Esophagus (tissue), 2 donors: ENCODE data around the gene ALG3. TPM values are rescaled to one million over a fixed set of nuclear protein-coding genes. Genes with fewer than 3 reads are reported as not detected.

ENCODE experiments used
- H3K27ac ChIP-seq, 2 donors: one replicate each; pipeline ENCODE4 v1.5.1; 2013; ENCODE audit warnings: low read depth in 2 of 2, mild to moderate bottlenecking in 2 of 2, inconsistent platforms in 1 of 2, low read length in 1 of 2, moderate library complexity in 1 of 2
- H3K27me3 ChIP-seq, 2 donors: one replicate each; pipeline ENCODE4 v1.6.1; 2013; ENCODE audit warnings: low read length in 2 of 2, control low read depth in 1 of 2, mild to moderate bottlenecking in 1 of 2; ENCODE audit not compliant: insufficient read depth in 2 of 2, control insufficient read depth in 1 of 2
- H3K36me3 ChIP-seq, 2 donors: one replicate each; pipeline ENCODE4 v1.6.1; 2013; ENCODE audit warnings: low read length in 1 of 2; ENCODE audit not compliant: control insufficient read depth in 2 of 2, insufficient read depth in 2 of 2
- H3K4me1 ChIP-seq, 2 donors: one replicate each; pipeline ENCODE4 v1.6.1; 2013; ENCODE audit warnings: low read length in 1 of 2; ENCODE audit not compliant: control insufficient read depth in 2 of 2, insufficient read depth in 2 of 2
- H3K4me3 ChIP-seq, 2 donors: one replicate each; pipeline ENCODE4 v1.5.1; 2013; ENCODE audit warnings: low read length in 2 of 2, mild to moderate bottlenecking in 2 of 2, low read depth in 1 of 2, moderate library complexity in 1 of 2
- H3K9me3 ChIP-seq, 2 donors: one replicate each; pipeline ENCODE4 v1.6.1; 2013; ENCODE audit warnings: mild to moderate bottlenecking in 2 of 2, low read depth in 1 of 2, low read length in 1 of 2, moderate library complexity in 1 of 2; ENCODE audit not compliant: control insufficient read depth in 2 of 2, insufficient read depth in 1 of 2
- WGBS, 2 donors: extraction: QIAGEN DNeasy Blood & Tissue Kit; methylation state at CpG; one replicate each; pipeline ENCODE4 v1.1.7; 2013; 5-methylcytosine and 5-hydroxymethylcytosine counted together
- polyA plus RNA-seq, 2 donors: library from polyadenylated mRNA; stranded (reverse); fragments of 200-250 nt; gene quantifications; one replicate each; pipeline ENCODE4 v1.2.3, GENCODE V29; 2013
- donor health status: healthy with polysubstance abuse.
- donor health status: Bipolar disorder and iron deficiency.

ALG3 gene
- polyA plus RNA-seq, 2 donors = 16.4 to 31.0 TPM

- Histone ChIP-seq H3K27ac (no peak overlapping the region), H3K27me3 (peaks cover 0 to 13% of the 10 kb centered on the region in 2 donors), H3K4me3 (peak overlapping the region; percentile 22 to 57), H3K4me1 (peaks cover 17 to 21% of the 10 kb centered on the region in 2 donors), H3K9me3 (no peaks in the 10 kb centered on the region), H3K36me3 (no peaks in the 10 kb centered on the region)
- WGBS, 2 donors = 1 to 2% methylated on average over 44 to 49 of the region's 49 CpGs
These were observed 12.0 kb upstream of the ALG3 start for GRCh38 chr3:184260724-184261269.

GRCh38 chr3:184259878-184260723 is 11.3 kb upstream of the ALG3 start:
- H3K27ac ChIP-seq = no peak overlapping the region
- H3K36me3 ChIP-seq = no peaks in the 10 kb centered on the region
- no peaks in the 10 kb centered on the region for H3K9me3 ChIP-seq
- 1 to 2% methylated on average over 29 to 91 of the region's 91 CpGs for WGBS, 2 donors
- H3K4me3 ChIP-seq = peak overlapping the region in 1 of 2 donors; percentile 30
- peaks cover 17 to 21% of the 10 kb centered on the region in 2 donors for H3K4me1 ChIP-seq
- H3K27me3 ChIP-seq = peaks cover 0 to 13% of the 10 kb centered on the region in 2 donors

- 22 to 24% methylated on average over 14 to 28 of the region's 28 CpGs for WGBS, 2 donors
- H3K4me1 ChIP-seq = peaks cover 17 to 21% of the 10 kb centered on the region in 2 donors
- peak overlapping the region in 1 of 2 donors; percentile 30 for H3K4me3 ChIP-seq
- H3K36me3 ChIP-seq = no peaks in the 10 kb centered on the region
- no peak overlapping the region for H3K27ac ChIP-seq
- H3K9me3 ChIP-seq = no peaks in the 10 kb centered on the region
- peaks cover 0 to 13% of the 10 kb centered on the region in 2 donors for H3K27me3 ChIP-seq
These were observed 10.7 kb upstream of the ALG3 start for GRCh38 chr3:184259396-184259877.

GRCh38 chr3:184258926-184259325 is 10.2 kb upstream of the ALG3 start:
- Histone ChIP-seq H3K36me3 (no peaks in the 10 kb centered on the region), H3K27ac (no peak overlapping the region), H3K27me3 (peaks cover 0 to 13% of the 10 kb centered on the region in 2 donors), H3K4me3 (no peak overlapping the region), H3K9me3 (no peaks in the 10 kb centered on the region), H3K4me1 (peaks cover 17 to 21% of the 10 kb centered on the region in 2 donors)
- WGBS, 2 donors = 91% methylated on average over 5 of the region's 5 CpGs

- Histone ChIP-seq H3K4me3 (no peak overlapping the region), H3K27me3 (peaks cover 0 to 10% of the 10 kb centered on the region in 2 donors), H3K4me1 (peaks cover 16 to 17% of the 10 kb centered on the region in 2 donors), H3K9me3 (no peaks in the 10 kb centered on the region), H3K36me3 (no peaks in the 10 kb centered on the region), H3K27ac (no peak overlapping the region)
- whole genome bisulfite sequencing, 2 donors = 94% methylated on average over 23 of the region's 23 CpGs
These were observed 8.5 kb upstream of the ALG3 start for GRCh38 chr3:184257083-184257915.

GRCh38 chr3:184255291-184256039 is 6.7 kb upstream of the ALG3 start:
- 87 to 88% methylated on average over 3 of the region's 3 CpGs for WGBS, 2 donors
- Histone ChIP-seq H3K4me1 (peaks cover 5 to 6% of the 10 kb centered on the region in 2 donors), H3K9me3 (no peaks in the 10 kb centered on the region), H3K4me3 (no peak overlapping the region), H3K36me3 (no peaks in the 10 kb centered on the region), H3K27ac (no peak overlapping the region), H3K27me3 (no peaks in the 10 kb centered on the region)

GRCh38 chr3:184250167-184250828 is 1.5 kb upstream of the ALG3 start:
- H3K27ac ChIP-seq = peak overlapping the region; percentile 55 to 76
- WGBS, 2 donors = 11 to 12% methylated on average over 20 of the region's 20 CpGs
- H3K36me3 ChIP-seq = peaks cover 0 to 4% of the 10 kb centered on the region in 2 donors
- peak overlapping the region; percentile 62 to 80 for H3K4me3 ChIP-seq
- H3K9me3 ChIP-seq = no peaks in the 10 kb centered on the region
- no peaks in the 10 kb centered on the region for H3K27me3 ChIP-seq
- H3K4me1 ChIP-seq = no peaks in the 10 kb centered on the region

GRCh38 chr3:184249412-184250166 is 827 bp upstream of the ALG3 start, which contains the start of gene EEF1AKMT4:
TSS of gene EEF1AKMT4 (plus strand) at chr3:184249672. CDS start at chr3:184249695, 23 bp downstream.
- peaks cover 5 to 11% of the 10 kb centered on the region in 2 donors for H3K36me3 ChIP-seq
- peak within 1 kb of the TSS; percentile 80 to 93 for H3K4me3 ChIP-seq
- H3K4me1 ChIP-seq = no peaks in the 10 kb centered on the region
- H3K27ac ChIP-seq = peak within 1 kb of the TSS; percentile 81 to 88
- H3K9me3 ChIP-seq = no peaks in the 10 kb centered on the region
- H3K27me3 ChIP-seq = no peaks in the 10 kb centered on the region
- 0 to 1% methylated on average over 54 of the region's 54 CpGs for WGBS, 2 donors
